COLO668 (cell line): ENCODE measurements around the gene HIPK4.
"Not testable (repeated sequence)": the region's sequence is repeated elsewhere in the genome, so short reads cannot be mapped to it uniquely, and the experiment has no call there.

Source experiments
- DNase-seq: peaks from one replicate; lab custom pipeline; 2025; ENCODE audit not compliant: unreplicated experiment; lab: John Stamatoyannopoulos, UW

Gene HIPK4

DNA sequence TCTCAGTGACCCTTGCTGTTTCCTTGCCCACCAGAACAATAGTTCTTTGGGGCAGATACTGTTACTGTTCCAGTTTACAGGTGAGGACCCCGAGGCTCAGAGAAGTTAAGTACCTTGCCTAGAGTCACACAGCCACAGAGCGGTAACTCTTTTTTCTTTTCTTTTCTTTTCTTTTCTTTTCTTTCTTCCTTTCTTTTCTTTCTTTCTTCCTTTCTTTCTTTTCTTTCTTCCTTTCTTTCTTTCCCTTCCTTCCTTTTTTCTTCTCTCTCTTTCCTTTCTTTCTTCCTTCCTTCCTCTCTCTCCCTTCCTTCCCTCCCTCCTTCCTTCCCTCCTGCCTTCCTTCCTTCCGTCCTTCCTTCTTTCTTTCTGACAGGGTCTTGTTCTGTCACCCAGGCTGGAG, 28.1 kb upstream of the HIPK4 start:
- no peak for DNase-seq

DNA sequence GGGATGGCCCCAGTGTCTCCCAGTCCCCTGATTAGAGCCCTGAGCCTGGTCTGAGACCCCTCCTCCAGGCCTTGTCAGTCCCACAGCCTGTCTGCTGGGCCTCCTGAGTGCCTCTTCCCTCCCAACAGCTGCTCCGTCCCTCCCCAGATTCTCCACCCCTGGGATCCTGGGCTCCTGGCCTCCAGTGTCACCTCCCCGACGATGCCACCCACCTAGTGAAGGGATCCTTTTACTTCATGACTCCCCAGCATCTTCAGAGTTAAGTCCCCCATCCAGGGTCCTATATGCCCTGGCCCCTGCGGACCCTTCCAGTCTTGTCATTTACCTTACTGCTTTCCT, 27.6 kb upstream of the HIPK4 start:
- no peak for DNase-seq

DNA sequence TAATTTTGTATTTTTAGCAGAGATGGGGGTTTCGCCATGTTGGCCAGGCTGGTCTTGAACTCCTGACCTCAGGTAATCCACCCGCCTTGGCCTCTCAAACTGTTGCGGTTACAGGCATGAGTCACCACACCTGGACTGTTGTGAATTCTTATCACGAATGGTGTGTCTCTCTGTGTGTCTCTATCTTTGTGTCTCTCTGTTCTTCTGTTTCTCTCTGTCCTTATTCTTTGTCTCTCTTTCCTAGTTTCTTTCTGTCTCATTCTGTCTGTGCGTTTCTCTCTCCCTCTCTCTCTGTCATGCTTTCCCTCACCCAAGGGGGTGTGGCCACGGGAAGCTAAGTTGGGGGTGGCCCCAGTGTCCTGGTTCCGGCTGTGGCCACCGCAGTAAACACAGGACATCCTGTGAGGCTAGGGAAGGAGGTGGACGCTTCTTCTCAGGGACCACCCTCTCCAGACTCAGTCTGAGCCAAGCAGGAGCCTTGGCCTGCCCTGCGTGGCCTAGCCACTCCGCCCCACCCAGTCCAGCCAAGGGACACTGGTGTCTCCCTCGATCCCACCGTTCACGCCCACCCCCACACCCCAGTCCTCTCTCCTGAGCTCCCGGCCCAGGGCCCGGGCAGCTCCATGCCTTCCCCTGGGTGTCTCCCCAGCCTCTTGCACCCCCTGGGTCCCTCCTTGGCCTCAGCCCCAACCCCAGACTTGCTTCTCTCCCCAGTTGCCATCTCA, 27.1 kb upstream of the HIPK4 start:
- DNase-seq: no peak

DNA sequence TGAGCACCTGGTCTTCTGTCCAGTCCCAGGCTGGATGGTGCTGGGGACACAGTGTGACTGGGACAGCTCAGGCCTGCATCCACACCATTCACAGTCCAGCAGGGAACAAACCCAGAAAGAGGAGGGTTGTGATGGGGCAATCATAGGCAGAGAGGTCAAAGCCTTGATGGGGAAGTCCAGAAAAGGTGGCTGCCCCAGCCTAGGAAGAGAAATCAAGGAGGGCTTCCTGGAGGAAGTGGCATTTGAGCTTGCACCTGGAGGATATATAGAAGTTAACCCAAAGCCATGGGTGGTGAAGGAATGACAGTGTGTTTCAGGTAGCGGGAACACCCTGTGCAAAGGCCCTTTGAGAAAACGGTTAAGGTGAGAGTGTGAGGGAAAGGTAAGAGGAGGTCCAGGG, 25.8 kb upstream of the HIPK4 start:
- no peak for DNase-seq

DNA sequence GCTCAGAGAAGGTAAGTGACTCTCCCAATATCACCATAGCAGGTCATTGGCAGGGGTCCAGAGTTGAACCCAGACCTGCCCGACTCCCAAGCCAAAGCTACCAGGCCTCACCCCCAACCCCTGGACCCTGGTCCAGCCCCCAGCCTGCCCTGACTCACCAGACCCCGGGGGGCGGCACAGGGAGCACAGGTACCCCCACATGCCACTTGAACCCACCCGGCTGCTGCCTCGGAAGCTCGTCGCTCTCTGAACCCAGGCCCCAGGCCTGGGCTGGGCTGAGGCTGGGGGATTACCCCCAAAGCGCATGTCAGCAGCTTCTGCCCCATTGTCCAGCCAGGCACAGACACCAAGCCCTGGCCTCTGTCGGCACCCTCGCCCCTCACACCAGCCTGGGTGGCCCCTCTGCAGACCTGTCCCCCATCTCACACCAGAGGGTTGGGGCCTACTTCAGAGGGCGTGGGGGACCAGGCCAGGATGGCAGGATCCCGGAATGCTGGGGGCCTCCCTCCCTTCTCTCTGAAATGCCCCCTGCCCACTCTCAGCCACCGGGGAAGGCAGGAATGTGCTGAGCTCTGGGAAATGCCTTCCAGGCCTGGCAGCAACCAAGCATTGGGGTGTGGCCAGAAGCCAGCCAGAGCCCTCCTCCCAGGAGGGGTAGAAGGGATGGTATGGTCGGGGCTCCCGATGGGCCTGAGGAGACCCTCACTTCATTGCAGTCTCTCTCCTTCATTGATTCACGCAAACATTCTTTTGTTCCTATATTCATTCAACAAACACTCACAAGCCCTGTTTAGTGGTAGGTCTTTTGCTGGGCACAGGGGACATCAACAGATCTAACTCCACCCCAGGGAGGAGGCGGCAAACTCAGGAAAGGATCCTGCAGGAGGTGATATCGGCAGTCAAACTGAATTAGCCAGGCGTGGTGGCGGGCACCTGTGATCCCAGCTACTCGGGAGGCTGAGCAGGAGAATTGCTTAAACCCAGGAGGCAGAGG, 24.9 kb upstream of the HIPK4 start:
- DNase-seq: no peak

DNA sequence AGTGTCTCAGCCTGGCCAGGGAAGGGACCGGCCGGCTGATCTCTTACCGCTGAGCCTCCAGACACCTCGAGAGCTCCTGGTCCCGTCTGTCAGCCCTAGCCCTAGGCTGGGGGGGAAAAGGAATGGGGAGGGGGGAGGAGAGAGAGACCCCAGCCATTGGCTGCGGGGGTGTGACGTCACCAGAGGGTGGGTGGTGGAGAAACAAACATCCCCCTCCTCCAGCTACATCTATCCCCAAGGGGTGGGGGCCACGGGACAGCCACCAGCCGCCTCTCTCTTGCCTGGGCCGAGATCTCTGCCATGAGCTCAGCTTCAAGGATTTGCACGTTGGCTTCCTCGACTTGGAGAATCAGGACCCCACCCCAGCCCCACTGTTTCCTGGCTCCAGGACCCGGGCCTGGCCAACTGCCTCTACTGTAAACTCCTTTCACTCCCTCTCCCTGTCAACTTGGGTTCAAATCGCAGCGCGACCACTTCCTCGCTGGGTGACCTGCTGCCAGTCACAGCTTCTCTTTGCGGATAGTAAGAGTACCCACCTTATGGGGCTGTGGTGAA, 23.4 kb upstream of the HIPK4 start, which contains the start of gene PRX:
TSS of gene PRX (minus strand) at position 88 of the 555 bp plus-strand sequence. CDS start 5,446 bp downstream, outside the sequence.
- no peak for DNase-seq

DNA sequence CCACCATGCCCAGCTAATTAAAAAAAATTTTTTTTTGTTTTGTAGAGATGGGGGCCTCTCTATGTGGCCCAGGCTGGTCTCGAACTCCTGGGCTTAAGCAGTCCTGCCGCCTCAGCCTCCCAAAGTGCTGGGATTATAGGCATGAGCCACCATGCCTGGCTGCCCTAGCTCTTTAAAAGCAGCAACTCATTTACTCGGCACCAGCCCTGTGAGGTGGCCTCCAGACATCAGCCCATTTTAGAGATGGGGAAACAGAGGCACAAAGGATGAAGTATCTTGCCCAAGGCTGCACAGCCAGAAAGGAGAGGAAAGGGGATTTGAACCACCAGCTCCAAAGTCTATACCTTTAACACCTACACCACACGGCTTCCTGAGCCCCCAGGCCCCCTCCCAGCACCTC, 22.9 kb upstream of the HIPK4 start:
- no peak for DNase-seq

DNA sequence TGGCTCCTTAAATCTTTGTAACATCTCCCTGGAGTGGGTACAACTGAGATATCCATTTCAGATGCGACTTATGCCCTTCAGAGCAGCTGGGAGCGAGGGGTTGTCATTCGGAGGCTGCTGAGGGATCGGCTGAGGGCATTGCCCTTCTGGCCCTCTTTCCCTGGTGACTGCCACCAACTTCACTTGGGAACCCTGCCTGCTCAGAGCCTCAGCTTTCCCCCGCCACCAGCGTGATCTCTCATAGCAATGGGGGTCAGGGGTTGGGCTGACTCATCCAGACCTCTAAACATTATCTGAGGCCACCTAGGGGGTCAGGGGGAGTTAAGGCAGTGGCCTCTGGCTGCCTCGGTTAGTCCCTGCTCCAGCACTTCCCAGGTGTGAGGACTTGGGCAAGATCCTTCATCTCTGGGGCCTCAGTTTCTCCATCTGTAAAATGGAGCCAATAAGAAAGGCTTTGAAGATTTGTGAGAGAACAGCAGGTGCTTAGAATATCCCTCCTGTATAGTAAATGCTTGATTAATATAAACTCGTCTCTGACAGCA, 22.0 kb upstream of the HIPK4 start:
- no peak for DNase-seq

DNA sequence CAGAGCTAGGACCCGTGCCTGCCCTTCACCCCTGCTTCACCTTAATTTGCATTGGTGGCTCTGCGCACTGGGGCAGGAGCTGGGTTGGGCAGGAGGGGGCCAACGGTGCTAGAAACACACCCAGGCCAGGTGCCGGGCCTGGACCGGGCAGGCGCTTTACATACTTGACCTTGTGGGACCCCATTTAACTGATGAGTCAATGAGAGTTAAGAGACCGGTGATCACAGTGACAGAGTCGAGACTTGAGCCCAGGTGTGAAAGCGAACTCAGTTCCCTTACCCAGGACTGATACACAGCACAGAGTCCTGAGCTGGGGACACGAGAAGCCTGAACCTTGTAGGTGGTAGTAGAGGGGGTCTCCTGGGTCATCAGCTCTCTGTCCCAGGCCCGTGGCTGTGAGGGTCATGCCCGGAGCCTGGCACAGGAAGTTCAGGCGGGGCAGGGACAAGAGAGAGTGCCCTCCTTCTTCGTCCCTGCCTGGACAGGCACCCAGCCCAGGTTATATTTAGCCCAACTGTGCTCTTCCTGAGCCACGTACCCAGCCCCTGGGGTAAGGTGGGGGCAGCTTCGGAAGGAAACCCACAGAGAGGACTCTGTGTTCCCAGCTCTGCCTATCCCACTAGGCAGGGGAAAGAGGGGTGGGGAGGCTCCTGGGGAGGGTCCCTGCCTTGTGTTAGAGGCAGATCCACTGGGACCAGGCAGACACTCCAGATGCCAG, 21.3 kb upstream of the HIPK4 start:
- no peak for DNase-seq

DNA sequence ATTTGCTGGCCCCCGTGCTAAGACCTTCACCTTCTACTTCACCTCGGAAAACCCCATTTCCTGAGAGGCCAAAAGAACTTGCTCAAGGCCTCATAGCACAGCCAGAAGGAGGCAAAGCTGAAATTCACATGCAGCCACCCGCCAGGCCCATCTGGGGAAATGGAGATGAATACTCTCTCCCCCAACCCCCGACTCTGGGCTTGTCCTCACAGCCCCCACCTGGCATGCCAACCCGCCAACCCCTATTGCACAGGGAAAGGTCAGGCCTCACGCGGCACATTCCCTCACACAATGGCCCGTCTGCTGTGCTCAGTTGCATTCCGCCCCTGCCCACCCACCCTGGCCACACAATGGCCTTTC, 20.0 kb upstream of the HIPK4 start:
- DNase-seq: no peak

DNA sequence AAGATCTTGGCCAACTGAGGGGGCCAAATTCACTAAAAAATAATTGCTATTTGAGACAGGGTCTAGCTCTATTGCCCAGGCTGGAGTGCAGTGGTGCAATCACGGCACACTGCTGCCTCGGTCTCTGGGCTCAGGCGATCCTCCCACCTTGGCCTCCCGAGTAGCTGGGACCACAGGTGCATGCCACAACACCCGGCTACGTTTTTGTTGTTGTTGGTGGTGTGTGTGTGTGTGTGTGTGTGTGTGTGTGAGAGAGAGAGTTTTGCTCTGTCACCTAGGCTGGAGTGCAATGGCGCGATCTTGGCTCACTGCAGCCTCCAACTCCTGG, 18.6 kb upstream of the HIPK4 start:
- not testable (repeated sequence) for DNase-seq

DNA sequence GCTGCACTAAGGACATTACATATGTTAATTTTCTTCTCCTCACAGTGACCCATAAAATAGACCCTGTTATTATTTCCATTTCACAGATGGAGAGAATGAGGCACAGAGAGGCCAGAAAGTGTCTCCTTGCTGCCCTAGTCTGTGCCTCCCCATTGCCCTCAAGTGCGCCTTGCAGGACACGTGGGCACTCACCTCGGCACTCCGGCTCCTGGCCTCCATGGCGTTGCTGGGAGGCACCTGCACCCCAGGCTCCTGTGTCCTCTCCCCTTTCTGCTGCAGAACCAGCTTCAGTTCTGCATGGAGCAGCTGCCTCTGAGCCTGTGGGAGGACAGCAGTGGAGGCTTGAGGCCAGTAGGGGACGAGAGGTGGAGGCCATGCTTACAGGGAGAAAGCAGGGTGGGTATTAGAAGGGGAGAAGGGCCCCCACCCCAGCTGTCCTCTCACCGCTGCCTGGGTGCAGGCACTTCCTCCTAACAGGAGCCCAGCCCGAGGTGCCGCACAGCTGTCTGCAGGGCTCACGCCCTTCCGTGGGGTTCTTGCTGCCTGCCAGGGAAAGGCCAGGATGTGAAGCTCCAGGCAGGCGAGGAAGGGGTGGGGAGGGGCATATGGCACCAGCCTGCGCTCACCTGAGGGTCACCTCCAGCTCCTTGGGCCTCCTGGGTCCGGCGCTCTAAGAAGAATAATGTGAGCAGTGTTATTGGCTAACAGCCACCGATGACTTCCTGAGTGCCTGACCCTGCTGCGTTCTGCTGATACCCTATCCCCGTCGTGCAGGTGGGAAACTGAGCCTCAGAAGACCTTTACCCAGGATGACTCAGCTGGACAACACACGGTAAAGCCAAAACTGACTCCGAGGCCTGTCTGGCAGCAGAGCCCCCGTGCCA, 18.0 kb upstream of the HIPK4 start:
- DNase-seq: peak; percentile 12

DNA sequence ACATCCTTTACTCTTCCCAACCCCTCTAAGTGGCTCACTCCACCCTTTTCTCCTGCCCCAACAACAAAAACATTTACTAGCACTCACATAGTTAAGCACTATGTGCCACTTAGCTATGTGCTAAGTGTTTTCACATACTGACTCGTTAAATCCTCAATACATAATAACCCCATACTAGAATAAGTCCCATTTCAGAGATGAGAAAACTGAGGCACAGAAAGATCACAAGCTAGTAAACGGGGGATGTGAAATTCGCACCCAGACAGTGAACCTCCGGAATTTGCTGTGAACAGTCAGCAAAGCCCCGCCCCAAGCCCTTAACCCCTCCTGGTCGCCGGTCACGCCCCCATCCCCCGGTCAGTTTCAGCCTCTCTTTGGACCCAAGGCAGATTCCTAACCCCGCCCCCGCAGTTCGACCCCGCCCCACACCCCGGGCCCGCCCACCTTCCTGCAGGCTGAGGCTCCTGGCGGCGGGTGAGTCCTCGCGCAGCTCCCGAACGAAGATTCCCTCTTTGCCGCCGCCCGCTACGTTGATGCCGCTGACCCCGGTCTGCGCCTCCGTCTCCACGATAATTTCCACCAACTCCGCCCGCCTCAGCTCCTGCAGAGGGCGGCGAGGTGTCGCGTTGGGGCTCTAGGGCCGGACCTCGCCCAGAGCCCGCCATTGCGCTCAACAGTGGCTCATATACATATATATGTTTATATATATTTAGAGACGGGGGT, 13.4 kb upstream of the HIPK4 start:
- peak; percentile 53 for DNase-seq

DNA sequence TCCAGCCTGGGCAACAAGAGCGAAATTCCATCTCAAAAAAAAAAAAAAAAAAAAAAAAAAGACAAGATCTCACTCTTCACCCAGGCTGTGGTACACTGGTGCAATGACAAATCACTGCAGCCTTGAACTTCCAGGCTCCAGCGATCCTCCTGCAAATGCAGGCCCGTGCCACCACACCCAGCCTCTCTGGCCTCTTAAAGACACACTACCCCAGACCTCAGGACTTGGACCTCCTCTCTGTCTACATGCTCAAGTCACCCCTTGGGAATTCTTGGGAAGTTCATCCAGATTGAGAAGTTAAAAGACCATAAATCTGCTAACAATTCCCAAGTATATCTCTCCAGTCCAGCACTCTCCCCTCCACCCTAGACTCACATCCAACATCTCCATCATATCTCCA, 10.6 kb upstream of the HIPK4 start:
- DNase-seq: no peak

DNA sequence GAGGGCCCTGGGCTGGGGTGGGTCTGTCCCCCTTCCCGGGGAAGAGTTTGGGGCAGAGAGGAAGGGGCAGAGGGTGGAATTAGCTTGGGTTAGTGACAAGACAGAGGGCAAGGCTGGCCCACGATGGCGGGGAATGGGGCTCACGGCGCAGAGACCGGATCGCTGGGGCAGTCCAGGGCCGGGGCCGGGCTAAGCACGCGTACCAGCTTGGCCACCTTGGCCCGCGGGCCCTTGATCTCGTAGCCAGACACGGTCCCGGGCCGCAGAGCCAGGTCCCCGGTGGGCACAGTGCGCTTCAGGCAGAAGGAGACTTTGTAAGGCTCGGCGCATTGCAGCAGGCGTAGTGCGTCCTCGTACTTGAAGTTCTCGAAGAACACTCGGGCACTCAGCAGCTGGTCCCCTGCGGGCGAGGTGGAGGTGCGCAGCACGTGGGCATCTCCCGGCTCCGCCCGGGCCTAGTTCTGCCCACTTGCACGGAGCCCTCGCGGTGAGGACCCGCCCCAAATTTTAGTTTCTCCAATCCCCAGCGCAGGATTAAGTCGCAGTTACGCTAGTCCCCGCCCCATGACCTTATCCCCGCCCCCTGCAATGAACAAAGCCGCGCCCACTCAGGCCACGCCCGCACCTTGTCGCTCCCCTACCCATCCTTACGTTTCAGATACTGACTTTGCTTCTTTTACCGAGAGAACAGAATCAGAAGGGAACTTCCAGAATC, 8.6 kb upstream of the HIPK4 start:
- no peak for DNase-seq

DNA sequence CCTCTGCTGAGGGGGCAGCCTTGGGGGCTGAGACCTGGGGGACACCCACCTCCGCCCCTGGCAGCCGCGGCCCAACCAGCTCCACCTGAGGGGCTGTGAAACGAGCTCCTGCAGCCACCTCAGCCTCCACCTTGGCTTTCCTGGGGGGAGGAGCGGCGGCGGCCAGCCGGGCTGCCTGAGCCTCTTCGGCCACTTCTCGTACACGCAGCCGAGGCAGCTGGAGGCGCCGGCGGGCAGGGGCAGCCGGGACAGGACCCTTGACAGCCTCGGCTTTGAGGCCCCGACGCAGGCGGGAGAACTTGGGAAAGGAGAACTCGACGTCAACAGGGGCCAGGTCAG, 7.6 kb upstream of the HIPK4 start:
- no peak for DNase-seq

DNA sequence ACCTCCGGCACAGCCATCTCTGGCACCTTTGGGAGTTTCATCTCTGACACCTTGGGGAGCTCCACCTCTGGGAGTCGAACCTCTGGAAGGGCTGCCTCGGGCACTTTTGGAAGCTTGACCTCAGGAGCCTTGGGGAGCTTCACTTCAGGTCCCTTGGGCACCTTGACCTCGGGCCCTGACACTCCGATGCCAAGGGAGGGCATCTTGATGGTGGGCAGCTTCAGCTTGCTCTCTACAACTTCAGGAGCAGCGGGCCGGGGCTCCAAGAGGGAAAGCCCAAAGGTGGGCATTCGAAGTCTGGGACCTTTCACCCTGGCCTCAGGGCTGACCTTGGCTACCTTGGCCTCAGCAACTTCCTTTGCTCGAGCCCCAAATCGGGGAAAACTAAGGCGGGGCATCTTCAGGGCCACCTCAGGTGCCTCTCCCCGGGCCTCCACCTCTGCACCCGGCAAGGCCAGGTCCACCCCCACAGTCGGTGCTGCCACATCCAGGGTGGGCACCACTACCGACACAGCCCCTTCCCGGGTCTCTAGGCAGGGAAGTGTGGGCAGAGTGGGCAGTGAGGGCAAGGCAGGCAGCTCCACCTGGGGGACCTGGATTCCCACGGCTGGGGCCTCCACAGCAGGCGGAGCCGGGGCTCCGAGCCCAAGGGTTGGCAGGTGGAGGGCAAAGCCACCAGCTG, 7.0 kb upstream of the HIPK4 start:
- DNase-seq: no peak

DNA sequence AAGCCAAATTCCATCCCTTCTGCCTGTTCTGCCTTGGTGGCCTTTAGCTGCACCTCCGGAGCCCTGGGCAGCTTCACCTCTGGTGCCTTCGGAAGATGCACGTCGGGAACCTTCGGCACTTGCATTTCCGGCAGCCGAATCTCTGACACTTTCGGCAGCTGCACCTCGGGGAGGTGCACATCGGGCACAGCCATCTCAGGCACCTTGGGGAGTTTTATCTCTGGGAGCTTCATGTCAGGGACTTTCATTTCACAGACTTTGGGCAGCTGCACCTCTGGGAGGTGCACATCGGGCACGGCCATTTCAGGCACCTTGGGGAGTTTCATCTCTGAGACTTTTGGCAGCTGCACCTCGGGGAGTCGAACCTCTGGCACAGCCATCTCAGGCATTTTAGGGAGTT, 6.0 kb upstream of the HIPK4 start:
- DNase-seq: no peak

DNA sequence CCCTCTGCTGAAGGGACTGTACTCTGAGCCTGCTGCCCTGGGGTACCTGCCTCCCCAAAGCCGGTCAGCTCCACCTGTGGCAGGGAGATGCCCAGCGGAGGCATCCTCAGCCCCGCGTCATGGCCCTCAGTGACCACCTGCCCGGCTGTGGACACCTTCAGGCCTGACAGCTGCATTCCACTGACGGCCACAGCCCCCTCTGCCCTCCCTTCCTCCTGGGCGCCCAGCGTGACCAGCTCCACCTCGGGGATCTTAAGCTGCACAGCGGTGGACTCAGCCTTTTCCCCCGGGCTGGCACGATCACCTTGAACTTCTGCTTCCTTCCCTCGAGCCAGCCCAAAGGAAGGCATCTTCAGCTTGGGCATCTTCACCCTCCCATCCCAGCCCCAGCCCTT, 4.8 kb upstream of the HIPK4 start:
- DNase-seq: no peak
